Kasumi-1 (cell line): Measurements from ENCODE around the gene ENC1.

ENCODE experiments used
- DNase-seq, 2 experiments: peaks; one replicate each; lab custom pipeline; 2025; lab: John Stamatoyannopoulos, UW

The ENC1 gene

GRCh38 chr5:74655716-74656115 lies 15.2 kb upstream of the ENC1 start:
- DNase-seq: no peak

GRCh38 chr5:74655206-74655605 lies 14.7 kb upstream of the ENC1 start:
- no peak for DNase-seq

- no peak for DNase-seq
These were observed 13.5 kb upstream of the ENC1 start for GRCh38 chr5:74653991-74654390.

- no peak for DNase-seq
These were observed 12.0 kb upstream of the ENC1 start for GRCh38 chr5:74652576-74652975.

- DNase-seq: no peak
These were observed 11.2 kb upstream of the ENC1 start for GRCh38 chr5:74651710-74652109.

- no peak for DNase-seq
These were observed 9.0 kb upstream of the ENC1 start for GRCh38 chr5:74649421-74649973.

- peak; percentile 80 to 81 for DNase-seq
These were observed 8.3 kb upstream of the ENC1 start for GRCh38 chr5:74648835-74649293.

- DNase-seq: no peak
These were observed 6.6 kb upstream of the ENC1 start for GRCh38 chr5:74647096-74647495.

GRCh38 chr5:74643111-74643562 lies 2.6 kb upstream of the ENC1 start:
- no peak for DNase-seq

- DNase-seq: no peak
These were observed 2.0 kb upstream of the ENC1 start for GRCh38 chr5:74642543-74642863.

GRCh38 chr5:74641735-74642542 lies 1.4 kb upstream of the ENC1 start:
- peak; percentile 91 to 95 for DNase-seq

- DNase-seq: peak; percentile 77 to 78
These were observed 616 bp upstream of the ENC1 start for GRCh38 chr5:74640954-74641734.

GRCh38 chr5:74639807-74640449 lies 600 bp downstream of the ENC1 start:
- peak; percentile 51 to 52 for DNase-seq

GRCh38 chr5:74638970-74639806 lies 1.3 kb downstream of the ENC1 start:
- DNase-seq: peak; percentile 14 to 25

- no peak for DNase-seq
These were observed 2.0 kb downstream of the ENC1 start for GRCh38 chr5:74638544-74638969.

GRCh38 chr5:74636552-74636951 lies 4.0 kb downstream of the ENC1 start:
- no peak for DNase-seq

GRCh38 chr5:74636149-74636548 lies 4.4 kb downstream of the ENC1 start:
- DNase-seq: no peak

GRCh38 chr5:74634611-74635286 lies 5.8 kb downstream of the ENC1 start:
- no peak for DNase-seq

- DNase-seq: no peak
These were observed 6.8 kb downstream of the ENC1 start for GRCh38 chr5:74633695-74634094.

GRCh38 chr5:74632947-74633356 lies 7.6 kb downstream of the ENC1 start:
- DNase-seq: no peak
